Measurements from ENCODE around the gene FGFRL1.
"Not testable (repeated sequence)": the region's sequence is repeated elsewhere in the genome, so short reads cannot be mapped to it uniquely, and the experiment has no call there.

DNA sequence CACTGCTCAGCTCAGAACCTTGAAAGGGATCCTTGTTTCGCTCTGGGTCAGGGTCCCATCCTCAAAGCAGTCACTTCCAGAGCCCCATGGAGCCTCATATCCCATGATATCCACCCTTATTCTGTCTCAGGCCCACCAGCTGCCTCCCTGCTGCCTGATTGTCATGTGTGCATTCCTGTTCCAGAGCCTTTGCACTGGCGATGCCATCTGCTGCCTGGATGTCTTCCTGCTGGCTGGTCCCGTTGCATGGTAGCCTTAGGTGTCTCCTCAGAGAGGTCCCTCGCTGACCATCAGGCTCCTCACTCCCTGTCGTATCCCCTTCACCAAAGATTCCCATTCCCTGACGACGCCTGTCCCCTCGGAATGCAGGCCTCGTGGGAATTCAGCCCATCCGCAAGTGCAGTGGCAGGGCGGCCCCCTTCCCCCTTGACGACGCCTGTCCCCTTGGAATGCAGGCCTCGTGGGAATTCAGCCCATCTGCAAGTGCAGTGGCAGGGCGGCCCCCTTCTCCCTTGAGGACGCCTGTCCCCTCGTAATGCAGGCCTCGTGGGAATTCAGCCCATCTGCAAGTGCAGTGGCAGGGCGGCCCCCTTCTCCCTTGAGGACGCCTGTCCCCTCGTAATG is 12.1 kb upstream of the FGFRL1 start:
- TF ChIP-seq CTCF (IDR thresholded peaks at IDR 0.05 in 8 of 11, conservative IDR thresholded peaks at IDR 0.05 in 3 of 11); POLR2A (IDR thresholded peaks at IDR 0.05): not testable (repeated sequence)

Data from spleen (tissue), 7 donors.